ENCODE measurements around the gene DPM2.

DPM2 gene

GRCh38 chr9:127909839-127910273 is 27.8 kb downstream of the DPM2 start:
- no peak for DNase-seq (ENCODE audit: extremely low read depth, low read depth)
- no peak for TF ChIP-seq CTCF (IDR thresholded peaks at IDR 0.05; ENCODE audit: low read depth, low read length, missing control alignments)
- H3K4me3 ChIP-seq (replicated peaks; ENCODE audit: low read depth, low read length), result no peak overlapping the region

DNA sequence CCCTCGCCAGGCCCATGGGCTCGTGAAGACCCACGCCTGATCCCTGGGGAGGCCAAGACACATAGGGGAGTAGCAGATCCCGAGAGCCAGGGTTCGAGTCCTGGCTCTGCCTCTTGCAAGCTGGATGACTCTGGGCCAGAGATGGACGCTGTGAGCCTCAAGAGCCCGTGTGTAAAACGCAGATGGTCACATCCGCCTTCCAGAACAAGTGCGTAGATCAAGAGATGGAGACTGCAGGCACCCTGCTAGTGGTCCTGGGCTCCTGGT is 29.1 kb downstream of the DPM2 start:
- no peak overlapping the region for H3K4me3 ChIP-seq (replicated peaks; ENCODE audit: low read depth, low read length)
- DNase-seq (ENCODE audit: extremely low read depth, low read depth), result no peak

DNA sequence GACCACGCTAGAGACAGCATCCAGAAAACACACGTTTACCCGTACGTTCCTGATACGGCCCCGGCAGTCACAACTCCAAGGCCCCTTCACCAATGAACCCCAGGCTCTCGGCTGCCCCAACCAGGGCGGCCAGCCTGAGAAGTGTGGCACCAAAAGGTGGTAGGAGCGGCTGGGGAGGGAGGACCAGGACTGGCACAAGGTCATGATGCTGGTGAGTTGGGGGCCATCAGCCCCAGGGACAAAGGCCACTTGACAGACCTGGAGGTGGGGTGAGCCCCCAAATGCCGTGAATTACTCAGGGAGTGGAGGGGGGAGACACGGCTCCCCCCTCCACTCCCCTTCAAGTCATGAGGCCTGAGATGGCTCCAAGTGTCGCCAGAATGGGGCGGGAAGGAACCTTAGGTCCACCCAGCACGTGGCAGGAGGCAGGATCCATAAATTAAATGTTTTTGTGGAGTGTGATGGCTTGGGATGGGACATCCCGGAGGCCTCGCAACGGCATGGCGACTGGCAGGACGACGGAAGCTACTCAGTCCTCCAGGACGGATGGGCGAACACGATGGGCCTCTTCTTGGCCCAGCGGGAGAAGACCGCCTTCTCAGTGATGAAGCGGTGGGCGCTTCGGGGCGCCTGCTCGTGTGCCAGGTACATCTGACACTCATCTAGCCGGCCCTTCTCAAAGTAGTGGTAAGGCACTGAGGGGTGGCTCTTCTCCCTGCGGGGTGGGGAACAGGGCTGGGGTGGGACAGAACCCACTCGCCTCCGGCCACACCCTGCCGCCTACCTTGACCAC is 29.6 kb downstream of the DPM2 start:
- no peak for TF ChIP-seq CTCF (IDR thresholded peaks at IDR 0.05; ENCODE audit: low read depth, low read length, missing control alignments)
- no peak overlapping the region for H3K4me3 ChIP-seq (replicated peaks; ENCODE audit: low read depth, low read length)
- DNase-seq (ENCODE audit: extremely low read depth, low read depth), result no peak

More for the DNA sequence above, 29.1 kb downstream of the DPM2 start:
- no peak for TF ChIP-seq CTCF (IDR thresholded peaks at IDR 0.05; ENCODE audit: low read depth, low read length, missing control alignments)

DNA sequence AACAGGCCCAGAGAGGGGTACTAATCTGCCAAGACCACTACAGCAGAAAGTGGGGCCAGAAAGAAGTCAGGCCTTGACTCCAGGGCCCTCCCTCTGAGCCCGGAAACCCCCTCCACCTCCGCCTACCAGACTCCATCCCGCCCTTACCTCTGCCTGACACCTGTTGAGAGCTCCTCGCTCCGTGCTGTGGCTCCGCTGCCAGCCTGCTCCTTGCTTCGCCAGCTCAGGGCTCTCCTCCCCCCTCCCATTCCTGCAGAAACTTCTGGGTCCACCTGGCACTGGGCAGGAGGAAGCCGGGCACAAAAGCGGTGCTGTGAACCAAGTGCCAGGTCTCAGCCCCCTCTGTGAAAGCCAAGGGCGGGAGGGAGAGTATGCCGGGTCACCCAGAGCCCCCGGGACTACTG is 31.9 kb downstream of the DPM2 start:
- no peak for TF ChIP-seq CTCF (IDR thresholded peaks at IDR 0.05; ENCODE audit: low read depth, low read length, missing control alignments)
- no peak overlapping the region for H3K4me3 ChIP-seq (replicated peaks; ENCODE audit: low read depth, low read length)
- DNase-seq (ENCODE audit: extremely low read depth, low read depth), result no peak

GRCh38 chr9:127905004-127905728 is 32.5 kb downstream of the DPM2 start:
- DNase-seq (ENCODE audit: extremely low read depth, low read depth), result no peak
- no peak overlapping the region for H3K4me3 ChIP-seq (replicated peaks; ENCODE audit: low read depth, low read length)
- TF ChIP-seq CTCF (IDR thresholded peaks at IDR 0.05; ENCODE audit: low read depth, low read length, missing control alignments), result no peak

GRCh38 chr9:127904561-127905003 is 33.1 kb downstream of the DPM2 start:
- TF ChIP-seq CTCF (IDR thresholded peaks at IDR 0.05; ENCODE audit: low read depth, low read length, missing control alignments), result no peak
- no peak for DNase-seq (ENCODE audit: extremely low read depth, low read depth)
- H3K4me3 ChIP-seq (replicated peaks; ENCODE audit: low read depth, low read length), result no peak overlapping the region

All from HFF-Myc (cell line).